Measurements from ENCODE around the gene EDEM1.

EDEM1 gene

DNA sequence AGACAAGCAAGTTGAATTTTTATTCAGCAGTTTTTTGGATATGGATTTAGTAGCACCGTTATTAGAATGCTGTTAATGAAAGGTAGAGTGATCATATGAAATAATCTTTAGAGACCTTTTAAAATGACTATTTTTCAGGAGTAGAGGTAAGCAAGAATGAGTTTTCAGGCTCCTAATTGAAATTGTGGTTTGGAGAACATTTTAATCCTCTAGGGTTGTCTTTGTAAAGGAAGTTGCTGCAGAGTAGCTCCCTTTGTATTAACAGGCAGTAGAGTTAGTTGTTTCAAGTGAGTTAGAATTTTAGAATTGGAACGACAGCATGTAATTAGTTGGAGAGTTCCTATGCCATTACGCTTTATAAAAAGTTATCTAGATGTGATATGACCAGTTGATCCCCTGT is 27.2 kb upstream of the EDEM1 start:
- DNase-seq (ENCODE audit: low read depth), result no peak
- no peak overlapping the region for H3K4me3 ChIP-seq (ENCODE audit: low read depth, low read length)
- TF ChIP-seq, protein P1, sequence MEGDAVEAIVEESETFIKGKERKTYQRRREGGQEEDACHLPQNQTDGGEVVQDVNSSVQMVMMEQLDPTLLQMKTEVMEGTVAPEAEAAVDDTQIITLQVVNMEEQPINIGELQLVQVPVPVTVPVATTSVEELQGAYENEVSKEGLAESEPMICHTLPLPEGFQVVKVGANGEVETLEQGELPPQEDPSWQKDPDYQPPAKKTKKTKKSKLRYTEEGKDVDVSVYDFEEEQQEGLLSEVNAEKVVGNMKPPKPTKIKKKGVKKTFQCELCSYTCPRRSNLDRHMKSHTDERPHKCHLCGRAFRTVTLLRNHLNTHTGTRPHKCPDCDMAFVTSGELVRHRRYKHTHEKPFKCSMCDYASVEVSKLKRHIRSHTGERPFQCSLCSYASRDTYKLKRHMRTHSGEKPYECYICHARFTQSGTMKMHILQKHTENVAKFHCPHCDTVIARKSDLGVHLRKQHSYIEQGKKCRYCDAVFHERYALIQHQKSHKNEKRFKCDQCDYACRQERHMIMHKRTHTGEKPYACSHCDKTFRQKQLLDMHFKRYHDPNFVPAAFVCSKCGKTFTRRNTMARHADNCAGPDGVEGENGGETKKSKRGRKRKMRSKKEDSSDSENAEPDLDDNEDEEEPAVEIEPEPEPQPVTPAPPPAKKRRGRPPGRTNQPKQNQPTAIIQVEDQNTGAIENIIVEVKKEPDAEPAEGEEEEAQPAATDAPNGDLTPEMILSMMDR (IDR thresholded peaks at IDR 0.05; ENCODE audit: low read depth, low read length, missing control alignments), result no peak

DNA sequence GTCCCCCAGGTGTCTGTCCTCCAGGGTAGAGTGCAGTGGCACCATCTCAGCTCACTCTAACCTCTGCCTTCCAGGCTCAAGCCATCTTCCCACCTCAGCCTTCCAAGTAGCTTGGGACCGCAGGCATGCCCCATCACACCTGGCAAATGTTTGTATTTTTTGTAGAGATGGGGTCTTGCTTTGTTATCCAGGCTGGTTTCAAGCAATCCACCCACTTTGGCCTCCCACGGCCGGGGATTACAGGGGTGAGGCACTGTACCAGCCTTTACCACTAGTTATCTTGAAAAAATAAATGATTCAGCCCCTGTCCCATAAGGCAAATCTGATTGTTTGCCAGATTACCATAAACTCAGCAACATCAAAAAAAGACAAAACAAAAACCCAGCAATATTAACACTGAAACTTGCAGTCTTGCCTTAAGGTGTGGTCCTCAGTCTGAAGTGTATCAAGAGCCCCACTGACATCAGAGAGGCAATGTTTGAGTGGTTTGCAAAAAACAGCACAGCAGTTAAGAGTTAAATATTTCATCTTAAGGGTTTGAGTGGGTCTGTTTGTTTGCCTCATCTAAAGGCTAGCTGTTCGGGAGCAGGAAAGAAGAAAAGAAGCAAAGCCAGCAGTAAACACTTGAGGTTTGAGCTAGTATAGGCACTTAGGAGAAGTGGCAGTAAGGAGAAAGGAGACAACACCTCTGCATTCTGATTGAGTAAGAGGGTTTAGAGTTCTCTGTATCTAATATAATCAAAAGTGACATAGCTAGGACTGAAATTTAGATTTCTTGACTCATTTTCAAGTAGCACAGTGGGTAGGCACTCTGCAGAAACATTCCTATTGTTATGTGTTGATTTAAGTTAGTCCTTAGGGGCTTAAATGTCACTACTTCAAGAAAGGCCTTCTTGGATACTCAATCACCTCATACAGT is 26.3 kb upstream of the EDEM1 start:
- DNase-seq (ENCODE audit: low read depth), result no peak
- TF ChIP-seq, protein P1 (IDR thresholded peaks at IDR 0.05; ENCODE audit: low read depth, low read length, missing control alignments), result no peak
- H3K4me3 ChIP-seq (ENCODE audit: low read depth, low read length), result no peak overlapping the region

DNA sequence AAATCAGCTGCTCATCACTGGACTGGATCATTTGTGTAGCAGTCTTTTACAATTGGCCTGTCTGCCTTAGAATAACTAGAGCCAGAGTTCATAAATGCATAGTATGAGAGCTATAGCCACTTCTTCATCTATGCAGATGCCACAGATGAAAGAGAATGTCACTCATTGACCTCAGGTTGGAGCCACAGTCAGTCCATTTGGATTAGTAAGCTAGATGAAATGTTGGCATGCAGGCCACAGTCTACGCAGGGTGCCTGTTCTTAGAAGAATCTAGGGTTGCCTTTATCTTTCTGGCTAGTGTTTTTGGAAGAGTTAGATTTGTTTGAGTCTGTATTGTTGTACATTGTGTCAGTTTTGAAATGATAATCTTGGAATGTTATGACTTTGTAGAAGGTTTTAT is 25.4 kb upstream of the EDEM1 start:
- H3K4me3 ChIP-seq (ENCODE audit: low read depth, low read length), result no peak overlapping the region
- no peak for DNase-seq (ENCODE audit: low read depth)
- TF ChIP-seq, protein P1 (IDR thresholded peaks at IDR 0.05; ENCODE audit: low read depth, low read length, missing control alignments), result no peak

DNA sequence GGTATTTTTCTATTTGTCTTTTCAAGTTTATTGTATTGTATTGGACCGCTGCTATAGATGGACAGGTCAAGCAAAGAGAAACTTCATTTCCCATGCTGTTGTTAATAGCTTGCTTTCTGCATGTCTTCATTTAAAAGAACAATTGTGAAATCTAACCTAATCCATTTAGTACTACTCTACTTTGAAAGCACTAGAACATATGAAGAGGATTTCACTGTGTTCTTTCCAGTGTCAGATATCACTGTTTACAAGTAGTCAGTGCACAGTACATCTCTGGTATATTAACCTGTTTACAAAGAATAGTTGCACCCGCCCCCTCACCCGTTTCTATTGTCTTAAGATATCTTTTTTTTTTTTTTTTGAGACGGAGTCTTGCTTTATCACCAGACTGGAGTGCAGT is 21.8 kb upstream of the EDEM1 start:
- DNase-seq (ENCODE audit: low read depth), result no peak
- no peak overlapping the region for H3K4me3 ChIP-seq (ENCODE audit: low read depth, low read length)
- TF ChIP-seq, protein P1 (IDR thresholded peaks at IDR 0.05; ENCODE audit: low read depth, low read length, missing control alignments), result no peak

DNA sequence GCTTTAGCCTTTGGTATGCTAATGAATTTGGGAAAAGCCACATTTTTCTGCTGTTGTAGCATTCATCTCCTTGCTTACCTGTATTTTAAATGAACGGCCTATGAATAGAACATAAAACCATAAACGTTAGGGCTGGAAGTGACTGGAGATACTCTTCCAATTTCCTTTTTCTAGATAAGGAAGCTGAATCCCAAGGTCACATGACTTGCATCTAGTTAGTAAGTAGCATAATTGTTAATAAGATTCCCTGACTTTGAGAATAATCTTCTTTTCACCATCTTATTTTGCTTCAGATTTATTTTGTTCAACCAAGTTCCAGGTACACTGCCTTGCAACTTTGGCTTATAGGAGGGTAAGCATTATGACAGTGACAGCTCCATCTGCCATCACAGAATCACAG is 20.7 kb upstream of the EDEM1 start:
- DNase-seq (ENCODE audit: low read depth), result no peak
- H3K4me3 ChIP-seq (ENCODE audit: low read depth, low read length), result no peak overlapping the region
- TF ChIP-seq, protein P1 (IDR thresholded peaks at IDR 0.05; ENCODE audit: low read depth, low read length, missing control alignments), result no peak

DNA sequence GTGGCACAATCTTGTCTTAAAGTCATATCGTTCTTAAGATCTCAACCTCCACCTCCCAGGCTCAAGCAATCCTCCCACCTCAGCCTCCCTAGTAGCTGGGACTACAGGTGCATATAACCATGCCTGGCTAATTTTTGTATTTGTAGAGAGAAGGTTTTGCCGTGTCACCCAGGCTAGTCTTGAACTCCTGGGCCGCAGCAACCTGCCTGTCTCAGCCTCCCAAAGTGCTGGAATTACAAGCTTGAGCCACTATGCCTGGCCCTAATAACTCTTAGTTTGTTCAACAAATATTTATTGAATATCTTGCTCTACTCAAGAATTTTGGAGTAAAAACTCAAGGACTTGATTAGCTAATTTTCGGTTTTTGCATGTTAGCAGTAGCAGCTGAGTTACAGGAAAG is 19.4 kb upstream of the EDEM1 start:
- no peak overlapping the region for H3K4me3 ChIP-seq (ENCODE audit: low read depth, low read length)
- TF ChIP-seq, protein P1 (IDR thresholded peaks at IDR 0.05; ENCODE audit: low read depth, low read length, missing control alignments), result no peak
- DNase-seq (ENCODE audit: low read depth), result no peak

DNA sequence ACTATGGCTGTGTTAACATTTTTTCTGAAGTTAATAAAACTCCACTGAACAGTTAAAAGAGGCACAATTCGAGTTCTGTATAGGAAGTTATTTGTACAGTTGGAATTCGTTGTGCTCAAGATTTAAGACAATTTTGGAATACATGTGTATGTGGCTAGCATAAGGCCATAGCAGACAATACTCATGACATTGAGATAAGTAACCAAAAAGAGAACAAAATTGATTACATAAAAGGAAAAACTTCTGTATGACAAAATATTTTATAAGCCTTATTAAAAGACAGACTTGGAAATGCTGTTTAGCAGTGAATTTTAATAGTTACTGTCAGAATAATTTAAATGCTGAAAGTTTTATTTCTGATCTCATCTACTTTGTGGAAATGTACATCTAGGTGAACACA is 17.7 kb upstream of the EDEM1 start:
- DNase-seq (ENCODE audit: low read depth), result no peak
- H3K4me3 ChIP-seq (ENCODE audit: low read depth, low read length), result no peak overlapping the region
- TF ChIP-seq, protein P1 (IDR thresholded peaks at IDR 0.05; ENCODE audit: low read depth, low read length, missing control alignments), result no peak

Measured in GM12864 (cell line).